Activated CD8-positive, alpha-beta memory T cell treated with anti-CD3 and anti-CD28 coated beads, Interleukin-2, amount 50 U/mL, for 48 hours (primary cell): Measurements from ENCODE around the gene BBOF1.

ENCODE experiments used
- DNase-seq: peaks from one replicate; pipeline ENCODE4 v3.0.0-alpha.2; 2020

BBOF1 gene

DNA sequence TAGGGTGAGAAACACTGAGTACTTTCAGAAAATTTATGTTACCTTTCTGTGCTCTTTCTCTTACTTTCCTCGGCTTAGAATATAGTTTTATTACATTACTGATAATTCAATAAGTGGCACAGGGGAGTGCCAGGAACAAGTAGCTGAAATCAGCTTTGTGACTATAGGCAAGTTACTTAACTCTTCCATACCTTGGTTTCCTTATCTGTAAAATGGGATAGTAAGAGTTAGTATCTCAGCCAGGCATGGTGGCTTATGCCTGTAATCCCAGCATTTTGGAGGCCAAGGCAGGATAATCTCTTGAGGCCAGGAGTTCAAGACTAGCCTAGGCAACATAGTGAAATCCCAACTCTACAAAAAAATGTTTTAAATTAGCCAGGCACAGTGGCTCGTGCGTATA, 15.4 kb downstream of the BBOF1 start:
- no peak for DNase-seq

DNA sequence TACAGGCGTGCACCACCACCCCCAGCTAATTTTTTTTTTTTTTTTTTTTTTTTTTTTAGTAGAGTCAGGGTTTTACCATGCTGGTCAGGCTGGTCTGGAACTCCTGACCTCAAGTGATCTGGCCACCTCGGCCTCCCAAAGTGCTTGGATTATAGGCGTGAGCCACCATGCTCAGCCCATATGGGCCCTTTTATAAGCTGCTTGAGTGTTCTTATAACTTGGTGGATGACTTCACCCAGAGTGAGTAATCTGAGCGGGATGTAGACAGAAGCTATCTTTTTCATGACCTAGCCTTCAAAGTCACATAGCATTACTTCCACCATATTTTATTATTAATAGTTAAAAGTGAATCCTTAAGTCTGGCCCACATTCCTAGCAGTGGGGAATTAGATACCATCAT, 16.4 kb downstream of the BBOF1 start:
- no peak for DNase-seq

DNA sequence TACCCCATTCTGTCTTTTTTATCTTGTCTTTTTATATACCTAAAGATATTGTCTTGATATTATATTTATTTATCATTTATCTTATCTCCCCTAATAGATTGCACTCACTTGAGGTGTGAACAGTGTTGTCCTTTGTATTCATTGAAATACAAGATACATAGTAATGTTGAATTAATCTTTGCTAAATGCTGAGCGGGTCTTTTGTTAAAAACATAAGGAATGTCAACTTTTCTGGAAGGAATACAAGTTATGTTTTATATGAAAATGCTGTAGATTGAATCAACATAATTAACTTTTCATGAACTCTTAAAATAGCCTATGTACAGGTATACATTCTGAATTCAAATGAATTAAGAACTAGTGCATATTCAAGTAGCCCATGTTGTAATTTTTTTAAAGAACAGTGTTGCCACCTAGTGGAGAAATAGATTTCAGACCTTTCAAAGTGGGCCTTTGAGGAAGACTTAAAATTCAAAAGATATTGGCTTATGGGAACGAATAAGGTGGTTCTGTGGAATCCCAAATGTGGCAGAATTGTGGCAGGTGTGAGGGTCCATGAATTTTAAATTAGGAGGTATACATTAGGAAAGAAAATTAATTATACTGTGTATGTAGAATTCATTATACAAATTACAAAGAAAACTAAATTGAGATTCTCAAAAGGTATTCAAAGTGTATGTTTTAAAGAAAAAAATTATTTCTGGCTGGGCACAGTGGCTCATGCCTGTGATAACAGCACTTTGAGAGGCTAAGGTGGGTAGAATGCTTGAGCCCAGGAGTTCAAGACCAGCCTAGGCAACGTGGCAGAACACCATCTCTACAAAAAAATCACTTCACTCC, 19.1 kb downstream of the BBOF1 start:
- no peak for DNase-seq

DNA sequence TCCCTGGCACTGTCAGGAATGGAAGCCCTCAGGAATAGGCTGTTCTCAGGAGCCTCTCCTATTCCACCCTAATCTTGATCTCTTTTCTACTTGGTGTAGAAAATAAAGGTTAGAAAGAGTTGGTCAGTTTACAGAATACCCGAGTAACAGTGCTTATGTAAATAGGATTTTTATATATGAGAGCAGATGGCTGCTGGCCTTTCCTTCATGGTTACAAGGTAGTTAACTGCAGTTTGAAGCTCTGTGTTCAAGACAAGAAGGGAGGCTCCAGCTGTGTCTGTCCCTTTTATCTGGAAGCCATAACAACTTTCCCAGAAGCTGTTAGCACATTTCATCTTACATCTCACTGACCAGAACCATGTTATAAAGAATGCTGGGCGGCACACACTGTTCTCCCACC, 23.1 kb downstream of the BBOF1 start:
- no peak for DNase-seq

DNA sequence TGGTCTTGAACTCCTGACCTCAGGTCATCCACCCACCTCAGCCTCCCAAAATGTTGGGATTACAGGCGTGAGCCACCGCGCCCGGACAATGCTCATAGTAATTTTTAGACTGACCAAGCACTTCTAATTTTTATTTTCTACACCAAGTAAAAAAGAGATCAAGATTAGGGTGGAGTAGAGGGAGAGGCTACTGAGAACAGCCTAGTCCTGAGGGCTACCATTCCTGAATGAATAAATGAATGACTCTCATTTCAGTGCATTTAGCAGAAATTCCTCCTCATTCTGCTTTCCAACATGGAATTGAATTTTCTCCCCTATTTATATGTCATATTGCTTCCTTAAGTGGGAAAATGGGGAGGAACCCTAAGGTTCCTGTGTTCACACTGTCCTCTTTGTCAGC, 26.4 kb downstream of the BBOF1 start:
- DNase-seq = no peak

DNA sequence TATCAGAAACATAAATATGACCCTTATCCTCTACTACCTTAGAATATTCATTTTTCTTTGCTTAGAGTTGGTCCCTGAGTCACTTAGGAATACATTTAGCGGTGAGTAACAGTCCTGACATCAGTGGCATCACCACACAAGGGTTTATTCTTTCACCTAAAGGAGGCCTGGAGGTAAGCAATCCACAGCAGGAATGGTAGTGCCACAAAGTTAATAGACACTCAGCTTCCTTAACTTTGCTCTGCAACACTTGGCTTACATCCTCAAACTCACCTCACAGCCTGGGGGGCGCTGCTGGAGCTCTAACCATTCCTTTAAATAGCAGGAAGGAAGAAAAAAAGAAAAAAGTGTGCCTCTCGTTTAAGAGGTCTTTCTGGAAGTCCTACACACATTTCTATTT, 29.1 kb downstream of the BBOF1 start:
- no peak for DNase-seq

DNA sequence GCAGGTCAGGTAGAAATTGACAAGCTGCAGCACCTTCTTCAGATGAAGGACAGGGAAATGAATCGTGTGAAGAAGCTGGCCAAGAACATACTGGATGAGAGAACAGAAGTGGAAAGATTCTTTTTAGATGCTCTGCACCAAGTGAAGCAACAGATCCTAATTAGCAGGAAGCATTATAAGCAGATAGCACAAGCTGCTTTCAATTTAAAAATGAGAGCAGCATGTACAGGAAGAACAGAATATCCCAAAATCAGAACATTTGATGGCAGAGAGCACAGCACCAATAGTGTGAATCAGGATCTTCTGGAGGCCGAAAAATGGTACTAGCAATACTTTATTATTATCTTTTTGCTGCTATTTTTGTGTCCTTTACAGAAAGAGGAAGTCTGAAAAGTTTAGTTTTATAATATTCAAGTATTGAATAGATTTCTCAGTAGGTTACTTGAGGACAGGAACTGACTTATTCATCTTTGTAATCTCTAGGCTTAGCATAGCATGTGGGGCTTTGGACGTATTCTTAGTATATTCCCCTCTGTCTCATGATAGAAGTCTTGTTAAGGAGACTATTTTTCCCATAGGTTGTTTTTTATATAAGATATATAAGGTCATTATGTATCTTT, 30.8 kb downstream of the BBOF1 start:
- DNase-seq = no peak

DNA sequence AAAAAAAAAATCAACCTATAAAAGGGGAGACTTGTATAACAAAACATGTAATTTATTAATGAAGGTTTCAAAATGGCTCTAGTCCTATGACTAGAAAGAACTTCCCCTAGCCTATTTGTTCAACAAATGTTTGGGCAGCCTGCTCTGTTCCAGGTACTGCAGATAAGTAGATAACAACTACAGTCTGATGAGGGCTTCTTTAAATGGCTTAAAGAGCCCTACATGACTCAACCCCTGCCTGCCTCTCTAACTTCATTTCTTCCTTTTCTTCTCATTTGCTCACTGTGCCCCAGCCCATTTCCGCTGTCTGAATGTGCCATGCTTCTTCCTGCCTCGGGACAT, 43.6 kb downstream of the BBOF1 start:
- no peak for DNase-seq

DNA sequence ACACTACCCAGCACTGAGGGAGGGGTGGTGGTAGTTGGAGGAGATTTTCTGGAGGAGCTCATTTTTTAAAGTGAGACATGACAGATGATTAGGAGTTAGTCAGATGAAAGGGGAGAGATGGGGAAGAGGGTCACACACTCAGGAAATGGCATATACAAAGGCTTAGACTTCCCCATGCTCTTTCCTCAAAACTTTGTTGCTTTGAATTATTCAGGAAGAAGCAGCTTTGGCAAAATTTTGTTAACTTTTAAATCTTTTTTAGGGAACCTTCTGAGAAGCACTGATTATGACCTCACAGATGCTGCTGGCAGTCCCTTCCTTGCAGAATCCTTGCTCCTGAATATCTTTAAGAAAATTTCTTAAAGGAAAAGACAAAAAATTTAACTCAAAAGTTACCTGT, 45.3 kb downstream of the BBOF1 start:
- no peak for DNase-seq

DNA sequence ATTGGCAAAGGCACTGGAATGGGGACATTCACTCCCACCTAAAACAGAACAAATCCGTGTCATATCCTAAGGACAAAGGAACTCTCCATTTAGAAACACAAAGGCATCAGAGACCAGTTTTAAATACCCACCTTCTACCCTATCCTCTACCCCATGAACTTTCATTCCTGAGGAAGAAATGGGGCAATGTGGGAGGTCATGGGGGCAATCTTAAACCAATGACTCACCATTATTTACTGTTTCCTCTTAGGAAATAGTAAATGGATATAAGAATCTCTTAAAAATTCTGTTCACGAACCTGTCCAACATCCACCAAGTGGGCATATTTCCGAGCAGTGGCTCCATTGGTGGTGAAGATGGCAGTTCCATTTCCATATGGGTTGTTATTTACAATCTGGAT, 45.7 kb downstream of the BBOF1 start:
- no peak for DNase-seq

DNA sequence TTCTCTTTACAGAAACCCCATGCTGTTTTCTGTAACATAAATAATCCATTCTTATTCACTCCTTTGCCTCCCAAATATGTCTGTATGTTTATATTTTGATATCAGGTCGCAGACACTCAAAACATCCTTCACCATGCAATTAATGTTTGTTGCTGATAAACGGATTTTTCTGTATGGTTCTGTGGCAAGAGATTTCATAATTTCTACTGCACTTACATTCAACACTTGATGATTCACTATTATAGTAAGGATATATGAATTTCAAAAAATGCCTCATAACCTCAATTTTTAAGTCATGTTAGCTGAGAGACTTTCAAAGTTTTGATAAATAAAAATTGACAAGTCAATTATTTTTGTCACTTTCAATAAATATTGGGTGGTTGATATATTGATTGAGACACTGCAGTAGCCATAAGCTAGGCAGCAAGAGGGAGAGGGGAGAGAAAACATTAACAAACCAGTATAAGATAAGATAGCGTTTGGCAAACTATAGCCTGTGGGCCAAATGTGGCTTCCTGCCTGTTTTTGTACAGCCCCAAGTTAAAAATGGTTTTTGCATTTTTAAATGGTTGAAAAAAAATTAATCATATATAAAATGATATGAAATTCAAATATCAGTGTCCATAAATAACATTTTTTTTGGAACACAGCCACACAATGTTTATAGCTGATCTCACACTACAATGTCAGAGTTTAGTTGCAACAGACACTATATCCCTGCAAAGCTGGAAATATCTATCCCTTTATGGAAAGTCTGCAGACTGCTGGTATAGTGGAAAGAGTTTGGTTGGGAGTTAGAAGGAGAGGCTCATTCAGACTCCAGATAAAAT, 46.8 kb downstream of the BBOF1 start:
- no peak for DNase-seq

DNA sequence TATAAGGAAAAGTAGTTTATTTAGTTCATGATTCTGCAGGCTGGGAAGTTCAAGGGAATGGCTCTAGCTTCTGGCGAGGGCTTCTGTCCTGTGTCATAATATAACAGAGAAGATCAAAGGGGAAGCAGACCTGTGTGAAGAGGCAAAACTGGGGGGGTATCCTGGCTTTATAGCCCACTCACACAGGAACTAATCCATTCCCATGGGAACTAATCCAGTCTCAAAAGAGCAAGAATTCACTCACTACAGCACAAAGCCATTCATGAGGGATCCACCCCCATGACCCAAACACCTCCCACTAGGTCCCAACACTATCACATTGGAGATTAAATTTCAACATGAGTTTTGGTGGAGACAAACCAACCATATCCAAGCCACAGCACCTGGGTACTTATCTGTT, 58.3 kb downstream of the BBOF1 start:
- DNase-seq = no peak

DNA sequence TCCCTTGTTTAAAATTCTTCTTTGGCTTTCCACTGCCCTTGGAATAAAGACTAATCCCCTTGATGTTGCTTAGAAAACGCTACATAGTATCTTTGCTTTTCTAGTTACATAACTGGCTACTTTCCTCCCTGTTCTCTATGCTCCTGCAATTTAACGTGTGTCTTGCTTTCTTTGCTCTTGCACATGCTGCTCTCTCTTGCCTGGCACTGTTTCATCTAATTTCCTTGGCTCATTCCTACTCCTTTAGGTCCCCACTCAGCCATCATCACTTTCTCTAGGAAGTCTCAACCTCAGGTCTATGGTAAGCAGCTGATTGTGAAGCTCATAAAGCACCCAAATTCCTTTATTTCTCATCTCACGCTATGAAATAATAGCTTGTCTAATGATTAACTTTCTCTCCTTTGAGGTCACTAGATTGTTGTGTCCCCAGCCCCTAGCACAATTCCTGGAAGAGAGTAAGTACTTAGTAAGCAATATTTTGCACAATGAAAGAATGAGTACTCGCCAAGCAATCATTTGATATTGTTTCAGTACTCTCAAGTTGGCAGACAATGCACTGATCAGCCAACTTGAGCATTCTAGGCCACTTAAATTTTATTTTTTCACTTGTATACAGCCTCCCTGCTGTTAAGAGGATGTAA, 61.8 kb downstream of the BBOF1 start:
- DNase-seq = no peak

DNA sequence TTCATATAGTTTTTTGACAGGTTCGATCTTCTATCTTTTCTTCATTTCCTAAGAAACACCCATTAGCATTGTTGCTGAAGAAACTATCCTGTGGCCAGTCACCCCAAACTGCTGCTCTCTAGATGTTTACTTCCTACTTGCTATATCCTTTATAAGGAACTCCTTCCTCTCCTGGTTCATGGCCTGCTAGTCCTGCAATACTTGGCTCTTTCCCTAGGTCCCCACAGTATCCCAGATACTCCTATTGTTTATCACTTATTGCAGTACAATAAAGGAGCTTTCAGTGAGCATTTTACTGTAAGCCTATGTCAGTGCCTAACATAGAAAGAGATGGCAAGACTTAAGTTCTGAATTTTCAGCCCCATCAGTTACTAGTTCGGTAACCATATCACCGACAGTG, 62.3 kb downstream of the BBOF1 start:
- no peak for DNase-seq

DNA sequence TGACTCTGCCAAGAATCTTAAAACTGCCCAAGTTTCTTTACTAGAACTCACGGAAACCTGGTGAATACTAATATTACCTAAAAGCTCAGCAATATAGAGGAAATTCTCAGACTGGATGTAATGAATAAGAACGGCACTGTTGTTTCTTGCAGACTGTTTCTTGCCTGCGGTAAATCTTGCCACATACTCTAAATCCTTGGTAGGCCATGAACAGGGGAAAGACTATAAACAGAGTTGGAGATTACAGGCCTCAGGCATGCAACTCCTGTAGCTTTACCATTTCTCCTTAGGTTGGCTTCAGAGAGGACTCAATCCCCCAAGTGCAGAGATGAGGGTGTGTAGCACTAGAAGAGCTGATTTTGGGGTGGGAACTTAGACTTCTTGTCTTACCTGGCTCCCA, 64.0 kb downstream of the BBOF1 start:
- DNase-seq = no peak

DNA sequence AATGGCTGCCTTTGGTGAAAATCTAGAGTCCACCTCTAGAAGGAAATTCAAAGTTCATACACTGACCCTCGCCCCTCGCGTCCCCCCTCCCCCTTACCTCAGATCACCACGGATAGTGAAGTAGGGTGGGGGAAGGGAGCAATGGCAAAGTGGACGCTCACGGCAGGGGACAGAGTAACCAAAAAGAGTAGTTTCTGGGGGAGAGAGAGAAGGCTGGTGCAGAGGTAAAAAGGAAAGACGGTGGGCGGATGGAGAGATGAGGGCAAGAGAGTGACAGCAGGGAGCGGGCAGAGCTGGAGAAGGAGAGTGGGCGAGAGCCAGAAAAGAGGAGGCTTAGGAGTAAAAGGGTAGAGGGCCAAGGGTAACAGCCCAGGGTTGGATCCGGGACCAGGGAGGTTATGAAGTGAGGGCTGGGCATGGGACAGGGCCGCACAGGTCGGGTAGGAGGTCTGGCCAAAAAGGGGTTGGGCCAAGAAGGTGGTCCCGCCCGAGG, 64.7 kb downstream of the BBOF1 start:
- no peak for DNase-seq

DNA sequence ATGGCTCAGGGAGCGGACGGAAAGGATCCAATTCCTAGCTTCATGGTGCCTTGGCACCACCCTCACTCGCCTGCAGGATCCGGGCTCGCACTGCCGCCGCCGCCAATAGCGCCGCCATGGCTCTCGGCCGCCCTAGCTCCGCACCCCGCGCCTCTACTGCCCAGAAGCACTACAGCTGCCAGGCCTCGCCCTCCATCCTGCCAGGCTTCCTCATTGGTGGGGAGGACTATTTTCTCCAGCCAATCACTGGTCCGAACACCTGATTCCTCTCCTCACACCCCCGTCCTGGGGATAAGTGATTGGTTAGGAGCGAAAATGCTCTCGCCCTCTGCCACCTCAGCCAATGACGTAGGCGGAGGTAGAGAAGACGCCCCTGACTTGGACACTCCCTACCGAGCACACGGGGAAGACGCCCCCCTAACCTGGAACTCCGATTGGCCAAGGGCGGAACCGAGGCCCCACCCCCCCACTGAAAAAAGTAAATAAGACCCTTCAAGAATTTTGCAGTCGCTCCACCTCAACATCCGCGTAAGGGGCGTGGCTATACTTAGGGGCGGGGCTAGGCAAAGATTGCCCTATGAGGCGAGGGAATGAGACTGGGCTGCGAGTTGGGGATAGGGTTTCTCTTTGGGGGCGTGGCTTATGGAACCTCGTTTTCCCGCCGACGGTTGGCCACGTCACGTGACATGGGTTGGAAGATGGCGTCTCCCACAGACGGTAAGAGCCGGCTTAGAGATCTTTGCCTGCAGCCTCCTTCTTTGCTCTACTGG, 65.3 kb downstream of the BBOF1 start, which contains the start of the genes ALDH6A1 and LIN52:
TSS of gene ALDH6A1 (minus strand) at position 177 of the 770 bp plus-strand sequence. CDS start at position 118, 59 bp downstream.
TSS of gene LIN52 (plus strand) at position 680 of the 770 bp plus-strand sequence. CDS start at position 699, 19 bp downstream.
- DNase-seq = peak; percentile 99

DNA sequence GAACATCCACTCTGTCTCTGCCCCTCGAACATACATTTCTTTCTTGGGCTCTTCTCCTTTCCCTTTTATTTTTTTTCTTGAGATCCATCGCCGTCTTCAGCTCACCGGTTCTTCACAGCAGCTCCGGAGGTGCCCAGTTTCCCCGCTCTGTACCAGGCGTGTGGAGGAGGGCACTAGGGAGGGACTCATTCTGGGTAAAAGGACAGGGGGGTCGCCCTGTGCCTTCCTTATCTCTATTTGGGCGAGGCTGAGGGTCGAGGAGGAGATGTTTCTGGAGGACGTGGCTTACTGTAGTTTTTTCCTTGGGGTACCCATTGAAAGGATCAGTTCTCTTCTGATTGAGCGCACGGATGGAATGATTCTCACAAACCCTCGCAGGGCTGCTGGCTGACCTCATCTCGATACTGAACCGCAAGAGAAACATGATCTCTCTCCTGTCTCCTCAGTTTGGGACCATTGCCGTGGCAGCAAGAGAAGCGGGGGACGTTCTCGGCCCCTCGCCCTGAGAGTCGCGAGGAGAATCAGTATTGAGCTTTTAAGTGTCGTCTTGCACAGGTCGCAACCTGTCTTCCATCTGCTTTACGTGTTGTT, 66.0 kb downstream of the BBOF1 start:
- peak; percentile 68 for DNase-seq

DNA sequence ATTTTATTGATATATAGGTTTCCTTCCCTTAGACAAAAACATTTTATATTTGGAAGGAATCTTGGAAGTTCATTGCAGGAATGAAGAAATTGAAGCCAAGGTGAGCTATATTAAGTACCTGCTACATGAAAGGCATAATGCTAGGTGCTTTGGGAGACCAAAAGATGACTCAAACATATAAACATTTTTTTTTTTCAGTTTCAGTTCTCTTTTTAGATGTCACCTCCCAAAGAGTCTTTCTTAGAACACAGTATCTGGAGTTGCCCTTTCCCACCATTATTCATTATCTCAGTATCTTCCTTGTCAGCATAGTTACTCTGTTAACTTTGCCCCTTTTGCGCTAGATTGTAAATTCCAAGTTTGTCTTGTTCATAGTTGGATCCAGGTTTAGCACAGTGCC, 66.7 kb downstream of the BBOF1 start:
- DNase-seq = no peak

DNA sequence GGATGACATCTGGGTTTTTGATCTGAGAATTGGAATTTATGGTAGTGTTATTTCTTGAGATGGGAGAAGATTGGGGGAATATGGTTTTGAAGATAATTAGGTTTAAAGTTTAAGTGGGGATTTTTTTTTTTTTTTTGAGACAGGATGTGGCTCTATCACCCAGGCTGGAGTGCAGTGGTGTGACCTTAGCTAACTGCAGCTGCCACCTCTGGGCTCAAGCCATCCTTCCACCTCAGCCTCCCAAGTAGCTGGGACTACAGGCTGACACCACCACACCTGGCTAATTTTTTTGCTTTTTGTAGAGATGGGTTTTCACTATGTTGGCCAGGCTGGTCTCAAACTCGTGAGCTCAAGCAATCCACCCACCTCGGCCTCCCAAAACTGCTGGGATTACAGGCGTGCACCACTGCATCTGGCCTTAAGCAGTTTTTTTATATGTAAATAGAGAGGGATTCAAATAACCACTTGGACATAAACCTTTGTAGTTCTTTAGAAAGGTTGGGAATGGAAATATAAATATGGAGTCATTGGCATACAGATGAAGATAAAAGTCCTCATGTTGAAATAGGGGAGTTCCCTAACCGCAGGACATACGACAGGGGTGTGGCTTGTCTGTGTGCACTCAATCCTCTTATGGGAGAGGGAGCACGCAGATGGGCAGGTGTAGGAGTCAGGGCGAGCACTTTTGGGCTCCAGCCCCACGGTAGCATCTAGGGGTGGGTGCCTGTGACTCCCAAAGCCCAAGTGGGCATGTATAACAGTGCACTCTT, 70.3 kb downstream of the BBOF1 start:
- DNase-seq = no peak

DNA sequence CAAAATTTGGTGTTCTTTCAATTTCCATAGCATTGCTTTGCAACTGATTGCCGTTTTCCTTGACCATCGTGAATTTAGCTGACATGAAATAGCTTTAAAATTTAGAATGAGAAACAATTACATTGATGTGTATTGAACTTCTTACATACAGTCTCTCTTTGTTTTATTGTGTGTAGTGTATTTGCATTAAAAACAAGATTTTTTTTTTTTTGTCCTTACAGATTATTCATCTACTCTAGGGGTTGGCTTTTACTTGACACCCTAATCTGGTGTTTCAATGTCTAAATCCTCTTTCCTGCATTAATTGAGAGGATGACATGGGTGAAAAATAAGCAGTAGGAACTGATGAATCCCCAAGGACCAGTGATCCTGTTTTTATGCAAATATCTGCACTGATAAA, 86.2 kb downstream of the BBOF1 start:
- DNase-seq = no peak
